GM21786 (cell line): ENCODE data around the gene RHOF.
A peak's percentile ranks its signal among the peaks of the same experiment; 100 is the strongest.

Experiments used
- ATAC-seq: cut with Tn5 transposase; IDR thresholded peaks from one replicate; pipeline ENCODE4 v1.9.1; 2021; ENCODE audit not compliant: unreplicated experiment

Gene RHOF

DNA sequence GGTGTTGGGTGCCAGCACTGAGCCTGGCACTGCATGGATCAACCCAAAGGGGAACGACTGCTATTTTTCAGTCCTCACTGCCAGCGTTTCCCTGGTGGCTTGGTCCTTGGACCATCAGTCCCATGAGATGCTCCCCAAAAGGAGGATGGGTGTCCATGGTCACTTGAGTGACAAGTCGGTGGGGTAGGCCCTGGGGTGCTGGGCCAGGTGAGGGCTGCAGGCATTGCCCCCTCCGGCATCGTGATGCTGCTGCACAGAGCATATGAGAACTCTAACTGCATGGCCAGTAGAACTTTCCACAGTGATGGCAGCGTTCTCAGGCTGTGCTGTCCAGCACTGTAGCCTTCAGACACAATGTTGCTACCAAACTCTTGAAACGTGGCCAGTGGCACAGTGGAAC, 26.6 kb upstream of the RHOF start:
- no peak for ATAC-seq

- ATAC-seq, result no peak
Measured at GRCh38 chr12:121819212-121819949, 25.9 kb upstream of the RHOF start.

GRCh38 chr12:121817648-121818043, 24.2 kb upstream of the RHOF start:
- no peak for ATAC-seq

GRCh38 chr12:121816925-121817647, 23.6 kb upstream of the RHOF start:
- no peak for ATAC-seq

DNA sequence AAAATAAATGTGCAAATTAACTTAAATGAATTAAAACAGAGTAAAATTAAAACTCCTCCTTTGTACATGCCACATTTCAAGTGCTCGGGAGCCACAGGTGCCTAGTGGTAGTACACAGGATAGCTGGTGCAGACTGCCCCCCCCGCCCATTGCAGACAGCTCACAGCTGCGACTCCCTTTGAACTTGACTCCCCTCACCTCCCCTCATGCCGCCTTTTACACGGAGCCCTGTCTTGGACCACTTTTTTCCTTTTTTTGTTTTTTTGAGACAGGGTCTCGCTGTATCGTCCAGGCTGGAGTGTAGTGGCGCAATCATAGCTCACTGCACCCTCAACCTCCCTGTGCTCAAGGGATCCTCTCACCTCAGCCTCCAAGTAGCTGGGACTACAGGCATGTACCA, 21.8 kb upstream of the RHOF start:
- no peak for ATAC-seq

DNA sequence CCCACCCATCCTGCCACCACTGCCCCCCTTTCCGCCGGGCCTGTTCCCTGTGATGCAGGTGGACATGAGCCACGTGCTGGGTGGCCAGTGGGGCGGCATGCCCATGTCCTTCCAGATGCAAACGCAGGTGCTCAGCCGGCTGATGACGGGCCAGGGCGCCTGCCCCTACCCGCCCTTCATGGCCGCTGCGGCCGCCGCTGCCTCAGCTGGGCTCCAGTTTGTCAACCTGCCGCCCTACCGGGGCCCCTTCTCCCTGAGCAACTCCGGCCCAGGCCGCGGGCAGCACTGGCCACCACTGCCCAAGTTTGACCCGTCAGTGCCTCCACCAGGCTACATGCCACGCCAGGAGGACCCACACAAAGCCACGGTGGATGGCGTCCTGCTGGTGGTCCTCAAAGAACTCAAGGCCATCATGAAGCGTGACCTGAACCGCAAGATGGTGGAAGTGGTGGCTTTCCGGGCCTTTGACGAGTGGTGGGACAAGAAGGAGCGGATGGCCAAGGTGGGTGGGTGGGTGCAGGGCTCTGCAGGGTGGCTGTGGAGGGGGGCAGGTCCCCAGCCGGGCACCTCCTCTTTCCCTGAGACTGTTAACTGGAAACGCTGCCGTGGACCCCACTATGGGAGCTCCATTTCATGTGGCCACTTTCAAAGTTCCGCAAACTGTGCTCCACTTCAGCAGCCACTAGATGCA, 21.1 kb upstream of the RHOF start:
- ATAC-seq, result no peak

DNA sequence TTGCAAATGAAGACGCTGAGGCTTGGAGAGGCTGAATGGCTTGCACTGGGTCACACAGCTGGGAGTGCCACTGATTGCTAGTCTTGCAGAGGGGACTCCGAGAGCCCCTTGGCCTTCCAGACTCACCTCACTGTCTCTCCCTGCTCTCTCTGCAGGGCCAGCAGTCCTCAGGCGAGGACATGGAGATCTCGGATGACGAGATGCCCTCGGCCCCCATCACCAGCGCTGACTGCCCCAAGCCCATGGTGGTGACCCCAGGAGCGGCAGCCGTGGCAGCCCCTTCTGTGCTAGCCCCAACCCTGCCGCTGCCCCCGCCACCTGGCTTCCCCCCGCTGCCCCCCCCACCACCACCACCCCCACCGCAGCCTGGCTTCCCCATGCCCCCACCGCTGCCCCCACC, 20.5 kb upstream of the RHOF start:
- no peak for ATAC-seq

DNA sequence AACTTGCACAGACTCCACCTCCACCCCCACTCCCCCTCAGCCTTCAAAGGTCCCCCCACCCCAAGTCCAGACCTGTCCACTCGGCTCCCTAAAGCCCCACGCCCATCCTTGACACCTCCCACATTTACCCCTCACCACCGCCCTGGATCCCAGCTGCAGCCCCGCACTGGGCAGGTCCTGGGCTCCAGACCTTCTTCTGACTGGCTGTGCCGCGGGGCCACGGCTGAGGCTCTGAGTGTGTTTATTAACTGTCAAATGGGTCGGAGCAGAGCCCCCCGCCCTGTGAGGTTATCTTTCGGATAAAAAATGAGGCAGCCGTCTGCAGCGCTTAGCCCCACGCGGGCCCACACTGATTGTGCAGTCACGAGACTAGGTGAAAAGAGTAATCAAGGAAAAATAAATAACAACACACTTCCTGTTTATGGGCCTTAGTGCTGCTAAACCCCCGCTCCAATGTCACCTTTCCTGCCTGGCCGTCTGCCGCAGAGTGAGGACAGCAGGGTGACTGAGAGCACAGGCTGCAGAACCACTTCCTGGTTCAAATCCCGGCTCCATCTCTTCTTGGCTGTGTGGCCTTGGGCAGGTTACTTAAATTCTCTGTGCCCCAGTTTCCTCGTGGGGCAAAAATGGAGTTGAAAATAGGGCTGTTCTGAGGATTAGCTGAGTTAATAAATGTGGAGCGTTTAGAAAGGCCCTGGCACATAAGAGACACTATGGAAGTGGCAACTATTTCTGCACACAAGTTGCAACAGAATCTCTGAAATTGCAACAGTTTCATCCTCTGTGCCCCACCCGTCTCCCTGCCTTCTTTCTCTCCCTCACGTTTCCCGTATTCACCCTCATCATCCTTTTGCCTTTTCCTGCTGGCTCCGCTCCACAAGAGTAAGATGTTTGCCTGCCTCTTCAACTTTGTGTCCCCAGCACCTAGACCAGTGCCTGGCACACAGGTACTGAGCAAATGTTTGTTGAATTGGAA, 19.7 kb upstream of the RHOF start:
- ATAC-seq, result no peak

- ATAC-seq, result no peak
Measured at GRCh38 chr12:121812320-121812871, 18.9 kb upstream of the RHOF start.

DNA sequence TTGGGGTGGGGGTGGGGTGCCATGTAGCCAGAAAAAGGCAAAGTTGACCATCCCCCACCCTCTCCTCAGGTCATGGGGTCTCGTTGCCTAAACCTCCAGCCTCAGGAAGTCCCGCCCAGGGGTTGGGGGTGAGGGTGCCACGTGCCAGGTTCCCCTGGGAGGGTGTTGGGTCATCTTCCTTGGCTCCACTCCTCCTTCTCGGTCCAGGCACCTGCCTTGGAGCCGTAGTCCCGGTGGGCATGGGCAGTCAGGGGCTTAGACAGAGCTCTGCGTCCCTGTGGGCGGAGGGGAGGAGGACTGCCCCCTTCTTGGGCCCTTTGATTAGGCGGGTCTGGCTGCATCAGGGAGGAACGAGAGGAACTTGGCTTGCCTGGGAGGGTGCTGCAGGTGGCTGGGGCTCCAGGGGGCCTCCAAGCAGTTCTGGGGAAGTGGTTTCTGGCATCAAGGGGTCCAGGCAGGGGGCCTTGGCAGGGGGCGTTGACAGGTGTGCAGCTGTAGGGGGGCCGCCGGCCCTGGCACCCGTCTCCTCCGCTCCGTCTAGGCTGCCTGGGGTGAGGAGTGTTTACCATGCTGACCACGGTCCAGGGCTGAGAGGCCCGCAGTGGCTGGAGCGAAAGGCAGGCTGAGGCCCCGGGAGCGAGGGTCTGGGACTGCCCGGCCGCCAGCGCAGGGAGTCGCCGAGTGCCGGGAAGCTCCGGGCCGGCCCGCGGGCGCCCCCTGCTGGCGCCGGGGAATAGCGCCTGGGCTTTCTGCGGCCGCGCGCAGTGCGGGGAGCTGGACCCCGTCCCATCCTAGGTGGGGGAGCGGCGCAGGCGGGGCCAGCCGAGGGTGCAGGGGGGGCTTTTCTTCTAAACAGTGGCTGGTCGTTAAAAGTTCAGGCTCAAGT, 18.2 kb upstream of the RHOF start:
- ATAC-seq, result peak; percentile 64

DNA sequence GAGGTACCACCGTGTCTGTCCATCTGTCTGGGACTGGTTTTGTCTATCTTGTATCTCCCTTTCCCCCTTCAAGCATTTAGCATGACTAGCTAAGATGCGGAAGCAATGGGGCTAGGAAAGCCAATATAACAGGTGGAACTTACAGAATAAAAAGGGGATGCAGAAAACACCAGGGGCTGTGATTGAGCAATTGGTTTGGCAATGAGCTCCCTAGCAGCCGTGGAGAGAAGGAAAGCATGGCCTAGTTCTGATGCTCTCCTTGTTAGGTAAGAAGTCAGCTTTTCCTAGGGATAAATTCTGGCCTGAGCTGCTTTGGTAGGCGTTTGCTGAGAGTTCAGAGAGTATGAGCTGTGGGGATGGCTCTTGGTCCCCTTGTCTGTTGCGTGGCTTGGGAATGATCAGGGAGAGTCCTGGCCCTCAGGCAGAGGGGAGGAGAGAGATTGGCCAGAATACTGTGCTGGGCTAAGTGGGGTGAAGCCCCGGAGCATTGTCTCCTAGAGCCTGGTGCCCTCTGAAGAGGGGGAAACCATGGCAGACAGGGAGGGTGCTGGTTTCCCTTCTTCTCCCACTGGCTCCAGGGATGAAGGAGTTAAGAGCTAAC, 17.4 kb upstream of the RHOF start:
- ATAC-seq, result no peak

- no peak for ATAC-seq
Measured at GRCh38 chr12:121810234-121810817, 16.8 kb upstream of the RHOF start.

DNA sequence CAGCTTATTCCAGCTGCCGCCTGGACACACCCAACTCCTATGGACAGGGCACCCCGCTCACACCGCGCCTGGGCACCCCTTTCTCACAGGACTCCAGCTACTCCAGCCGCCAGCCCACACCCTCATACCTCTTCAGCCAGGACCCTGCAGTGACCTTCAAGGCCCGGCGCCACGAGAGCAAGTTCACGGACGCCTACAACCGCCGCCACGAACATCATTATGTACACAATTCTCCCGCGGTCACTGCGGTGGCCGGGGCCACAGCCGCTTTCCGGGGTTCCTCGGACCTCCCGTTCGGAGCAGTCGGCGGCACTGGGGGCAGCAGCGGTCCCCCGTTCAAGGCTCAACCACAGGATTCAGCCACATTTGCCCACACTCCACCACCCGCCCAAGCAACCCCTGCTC, 16.2 kb upstream of the RHOF start:
- no peak for ATAC-seq

DNA sequence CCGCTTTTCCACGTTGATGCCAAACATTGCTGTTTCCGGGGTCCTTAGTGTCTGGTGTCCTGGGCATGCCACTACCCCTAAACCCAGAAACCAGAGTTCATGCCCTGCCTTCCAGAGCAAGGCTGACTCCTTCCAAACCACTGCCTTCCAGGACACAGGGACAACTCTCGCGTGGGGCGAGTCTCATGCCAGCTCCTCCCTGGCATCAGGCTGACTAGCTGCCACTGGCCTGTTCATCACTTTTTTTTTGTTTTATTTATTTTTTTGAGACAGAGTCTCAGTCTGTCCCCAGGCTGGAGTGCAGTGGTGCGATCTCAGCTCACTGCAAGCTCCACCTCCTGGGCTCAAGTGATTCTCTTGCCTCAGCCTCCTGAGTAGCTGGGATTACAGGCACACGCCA, 15.1 kb upstream of the RHOF start:
- ATAC-seq, result no peak

GRCh38 chr12:121807642-121808347, 14.3 kb upstream of the RHOF start:
- ATAC-seq, result no peak

GRCh38 chr12:121806546-121807423, 13.3 kb upstream of the RHOF start:
- no peak for ATAC-seq

- ATAC-seq, result no peak
Measured at GRCh38 chr12:121806009-121806545, 12.6 kb upstream of the RHOF start.
